HEK293T (cell line): Measurements from ENCODE around the gene PRSS27.
A peak's percentile ranks its signal among the peaks of the same experiment; 100 is the strongest.
"Not testable (repeated sequence)": the region's sequence is repeated elsewhere in the genome, so short reads cannot be mapped to it uniquely, and the experiment has no call there.

Experiments used
- CTCF ChIA-PET: fragments of 350-600 bp; formaldehyde crosslinking; extraction: SDS; loops from one replicate; lab custom pipeline; 2021; ENCODE audit warnings: antibody characterized with exemption, inconsistent platforms; lab: Yijun Ruan, JAX
- POLR2A ChIA-PET: fragments of 350-600 bp; formaldehyde crosslinking; extraction: SDS; loops from one replicate; lab custom pipeline; 2020; ENCODE audit warnings: antibody characterized with exemption, inconsistent platforms; lab: Yijun Ruan, JAX
- DNase-seq: peaks from one replicate; pipeline ENCODE4 v3.0.0; 2012; ENCODE audit warnings: mixed read lengths; ENCODE audit errors: extremely low spot score
- ARNT ChIP-seq: fragments of 450-650 bp; IDR thresholded peaks from 2 replicates; pipeline ENCODE4 v1.6.1; 2017; ENCODE audit warnings: mild to moderate bottlenecking
- BHLHE40 ChIP-seq: fragments of 450-650 bp; IDR thresholded peaks from 2 replicates; pipeline ENCODE4 v1.6.1; 2016; ENCODE audit warnings: mild to moderate bottlenecking, moderate library complexity, borderline replicate concordance
- CTBP1 ChIP-seq: fragments of 450-650 bp; IDR thresholded peaks from 2 replicates; pipeline ENCODE4 v1.6.1; 2016; ENCODE audit warnings: borderline replicate concordance
- ELF4 ChIP-seq: fragments of 450-650 bp; IDR thresholded peaks from 2 replicates; pipeline ENCODE4 v1.6.1; 2017; ENCODE audit warnings: antibody characterized with exemption
- FOXA1 ChIP-seq: fragments of 450-650 bp; IDR thresholded peaks from 2 replicates; pipeline ENCODE4 v1.6.1; 2016; ENCODE audit warnings: mild to moderate bottlenecking
- FOXK2 ChIP-seq: fragments of 450-650 bp; IDR thresholded peaks from 2 replicates; pipeline ENCODE4 v1.6.1; 2016; ENCODE audit warnings: mild to moderate bottlenecking
- FOXM1 ChIP-seq: fragments of 450-650 bp; IDR thresholded peaks from 2 replicates; pipeline ENCODE4 v1.6.1; 2017; ENCODE audit warnings: mild to moderate bottlenecking, borderline replicate concordance
- HDGF ChIP-seq: fragments of 450-650 bp; IDR thresholded peaks from 2 replicates; pipeline ENCODE4 v1.6.1; 2017; ENCODE audit warnings: antibody characterized with exemption, borderline replicate concordance
- L3MBTL2 ChIP-seq: fragments of 450-650 bp; conservative IDR thresholded peaks from 2 replicates; pipeline ENCODE4 v1.6.1; 2016; ENCODE audit warnings: mild to moderate bottlenecking
- LEF1 ChIP-seq: fragments of 450-650 bp; IDR thresholded peaks from 2 replicates; pipeline ENCODE4 v1.6.1; 2017; ENCODE audit warnings: mild to moderate bottlenecking, borderline replicate concordance
- NFRKB ChIP-seq: fragments of 450-650 bp; IDR thresholded peaks from 2 replicates; pipeline ENCODE4 v1.6.1; 2016; ENCODE audit warnings: mild to moderate bottlenecking, moderate library complexity
- PKNOX1 ChIP-seq: fragments of 450-650 bp; IDR thresholded peaks from 2 replicates; pipeline ENCODE4 v1.6.1; 2016
- SP1 ChIP-seq: fragments of 450-650 bp; IDR thresholded peaks from 2 replicates; pipeline ENCODE4 v1.6.1; 2017
- SUZ12 ChIP-seq: fragments of 450-650 bp; IDR thresholded peaks from 2 replicates; pipeline ENCODE4 v1.6.1; 2016; ENCODE audit warnings: mild to moderate bottlenecking
- TARDBP ChIP-seq: fragments of 450-650 bp; IDR thresholded peaks from 2 replicates; pipeline ENCODE4 v1.6.1; 2016
- ZNF384 ChIP-seq: fragments of 450-650 bp; IDR thresholded peaks from 2 replicates; pipeline ENCODE4 v1.6.1; 2016

Gene PRSS27

GRCh38 chr16:2678206-2678965, 41.6 kb downstream of the PRSS27 start:
- DNase-seq, POLR2A ChIA-PET, CTCF ChIA-PET: not testable (repeated sequence)

DNA sequence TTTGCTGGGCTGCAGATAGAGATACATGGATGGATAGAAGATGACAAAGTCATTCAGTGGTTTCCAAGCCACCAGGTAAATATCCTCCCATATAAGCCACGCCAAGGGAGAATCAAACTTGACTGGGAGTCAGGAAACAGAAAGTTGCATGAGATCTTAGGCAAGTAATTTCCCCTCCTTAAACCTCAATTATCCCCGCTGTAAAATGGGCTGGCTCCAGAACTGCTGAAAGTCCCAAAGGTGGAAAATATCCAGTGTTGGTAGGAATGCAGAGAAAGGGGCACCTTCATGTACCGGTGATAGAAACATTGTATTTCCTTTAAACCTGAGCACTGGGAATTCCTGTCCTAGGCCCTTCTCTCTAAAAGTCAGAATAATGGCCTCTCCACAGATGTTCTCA, 43.1 kb downstream of the PRSS27 start:
- CTCF ChIA-PET, POLR2A ChIA-PET, DNase-seq: not testable (repeated sequence)

GRCh38 chr16:2675714-2676113, 44.3 kb downstream of the PRSS27 start:
- ChIA-PET CTCF (no interaction called here), POLR2A (interaction anchor here (1.0 kb wide), 1 partner anchor 77 kb away, joined by 3 read pairs; the partner anchor contains the start of gene SRRM2)
- TF ChIP-seq SP1 (no peak), L3MBTL2 (no peak), LEF1 (no peak), CTBP1 (no peak), TARDBP (no peak), ARNT (no peak), SUZ12 (no peak), BHLHE40 (no peak), FOXA1 (no peak), FOXM1 (no peak)
- DNase-seq, result no peak

- no peak for DNase-seq
- CTCF ChIA-PET, result no interaction called here
- TF ChIP-seq NFRKB (no peak), PKNOX1 (no peak), SUZ12 (no peak), SP1 (no peak), ARNT (no peak), FOXK2 (no peak), ELF4 (no peak), LEF1 (no peak), CTBP1 (no peak), BHLHE40 (no peak), ZNF384 (no peak), L3MBTL2 (no peak), FOXM1 (no peak), FOXA1 (no peak), TARDBP (no peak), HDGF (no peak)
- POLR2A ChIA-PET, result interaction anchor here (1.0 kb wide), 1 partner anchor 78 kb away, joined by 3 read pairs; the partner anchor contains the start of gene SRRM2
Measured at GRCh38 chr16:2675021-2675420, 45.0 kb downstream of the PRSS27 start.

- DNase-seq, result peak; percentile 96
- CTCF ChIA-PET, result interaction anchor here (0.7 kb wide), 1 partner anchor 9 kb away, joined by 3 read pairs; no protein-coding TSS in a partner anchor
- peak; percentile 72 for TF ChIP-seq PKNOX1
- TF ChIP-seq L3MBTL2, result no peak
- no peak for TF ChIP-seq SUZ12
- TF ChIP-seq ARNT, result 0 out of 2 replicates have a peak, but pooled peaks have one; percentile 14
- POLR2A ChIA-PET, result interaction anchor here (1.1 kb wide), 1 partner anchor 9 kb away, joined by 11 read pairs; the partner anchor contains the start of gene KCTD5
Measured at GRCh38 chr16:2673066-2673999, 46.7 kb downstream of the PRSS27 start.

DNA sequence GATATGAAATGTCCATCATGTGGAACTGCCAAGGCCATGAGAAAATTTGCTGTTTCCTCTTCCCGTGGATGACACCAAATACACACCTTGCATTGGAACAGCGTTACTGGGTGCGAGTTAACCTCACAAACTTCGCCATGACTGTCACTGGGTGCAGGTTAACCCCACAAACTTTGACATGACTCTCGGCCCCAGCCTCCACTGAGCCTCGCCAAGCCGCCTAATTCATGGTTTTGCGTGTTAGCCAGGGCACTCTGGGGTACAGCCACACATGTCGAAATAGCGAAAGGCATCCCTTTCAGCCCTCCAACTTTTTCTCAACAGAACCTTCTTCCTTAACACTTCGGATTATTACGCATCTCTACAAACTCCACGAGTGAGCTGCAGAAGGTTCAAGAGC, 48.3 kb downstream of the PRSS27 start:
- CTCF ChIA-PET, result no interaction called here
- POLR2A ChIA-PET, result no interaction called here
- DNase-seq, result no peak
- TF ChIP-seq FOXM1 (no peak), PKNOX1 (no peak), NFRKB (no peak), BHLHE40 (no peak), LEF1 (no peak), FOXK2 (no peak), SUZ12 (no peak), ARNT (no peak), TARDBP (no peak), ELF4 (no peak), CTBP1 (no peak)

- POLR2A ChIA-PET, DNase-seq, CTCF ChIA-PET: not testable (repeated sequence)
Measured at GRCh38 chr16:2671193-2671592, 48.8 kb downstream of the PRSS27 start.

GRCh38 chr16:2670017-2670416, 50.0 kb downstream of the PRSS27 start:
- POLR2A ChIA-PET, CTCF ChIA-PET: not testable (repeated sequence)
- peak; percentile 18 for DNase-seq

DNA sequence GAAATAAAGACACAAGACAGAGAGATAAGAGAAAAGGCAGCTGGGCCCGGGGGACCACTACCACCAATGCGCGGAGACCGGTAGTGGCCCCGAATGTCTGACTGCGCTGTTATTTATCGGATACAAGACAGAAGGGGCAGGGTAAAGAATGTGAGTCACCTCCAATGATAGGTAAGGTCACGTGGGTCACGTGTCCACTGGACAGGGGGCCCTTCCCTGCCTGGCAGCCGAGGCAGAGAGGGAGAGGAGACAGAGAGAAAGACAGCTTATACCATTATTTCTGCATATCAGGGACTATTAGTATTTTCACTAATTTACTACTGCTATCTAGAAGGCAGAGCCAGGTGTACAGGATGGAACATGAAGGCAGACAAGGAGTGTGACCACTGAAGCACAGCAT, 50.4 kb downstream of the PRSS27 start:
- DNase-seq, POLR2A ChIA-PET, CTCF ChIA-PET: not testable (repeated sequence)

DNA sequence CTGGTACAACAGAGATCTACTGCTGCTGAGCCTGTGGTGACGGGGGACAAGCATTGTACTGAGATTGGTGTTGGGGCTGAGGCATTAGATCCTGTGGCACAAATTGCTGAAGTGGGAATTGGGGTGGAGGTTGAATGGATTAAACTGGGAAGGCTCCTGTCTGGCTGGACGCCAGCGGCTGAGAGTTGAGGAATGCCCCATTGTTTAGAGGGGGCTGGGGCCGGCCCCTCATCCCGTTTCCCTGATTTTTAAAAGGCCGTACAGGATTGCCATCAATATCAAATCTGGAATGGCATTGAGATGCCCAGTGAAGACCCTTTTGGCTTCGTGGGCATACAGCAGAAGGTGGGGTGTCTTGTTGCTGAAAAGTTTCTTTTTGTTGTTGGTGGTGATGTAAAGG, 53.4 kb downstream of the PRSS27 start:
- CTCF ChIA-PET, DNase-seq, POLR2A ChIA-PET: not testable (repeated sequence)
